ENCODE measurements around the gene CPNE1.

CPNE1 gene

DNA sequence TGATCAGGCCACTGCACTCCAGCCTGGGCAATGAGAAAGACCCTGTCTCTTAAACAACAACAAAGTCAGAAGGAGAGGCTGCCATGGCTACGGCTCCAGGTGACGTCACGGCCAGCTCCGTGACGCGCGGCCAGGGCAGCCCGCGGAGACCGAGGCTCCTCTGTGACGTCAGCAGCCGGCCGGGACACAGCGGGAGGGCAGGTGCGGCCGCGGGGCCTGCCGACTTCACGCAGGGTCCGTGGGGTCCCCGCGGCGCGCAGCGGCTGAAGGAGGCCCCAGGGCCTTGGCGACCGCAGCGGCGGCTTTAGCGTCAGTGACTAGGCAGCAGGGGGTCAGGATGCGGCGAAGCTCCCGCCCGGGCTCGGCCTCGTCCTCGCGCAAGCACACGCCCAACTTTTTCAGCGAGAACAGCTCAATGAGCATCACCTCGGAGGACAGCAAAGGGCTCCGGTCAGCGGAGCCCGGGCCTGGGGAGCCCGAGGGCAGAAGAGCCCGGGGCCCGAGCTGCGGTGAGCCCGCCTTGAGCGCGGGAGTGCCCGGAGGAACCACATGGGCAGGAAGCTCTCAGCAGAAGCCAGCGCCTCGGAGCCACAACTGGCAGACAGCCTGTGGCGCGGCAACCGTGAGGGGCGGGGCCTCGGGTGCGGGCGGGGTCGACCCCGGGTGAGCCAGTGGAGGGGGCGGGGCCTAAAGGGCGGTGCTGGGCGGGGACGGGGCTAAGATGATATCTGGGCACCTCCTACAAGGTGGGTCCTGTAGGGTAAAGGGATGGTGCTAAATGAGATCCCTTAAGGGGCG lies 48.8 kb downstream of the CPNE1 start, which contains the start of gene SPAG4:
Gene SPAG4 (plus strand): TSS at position 163 of the 798 bp plus-strand sequence. CDS start 175 bp downstream, at position 338.
- TF ChIP-seq POLR2A (IDR thresholded peaks at IDR 0.05; ENCODE audit: low read depth, low read length): peak; percentile 80
- DNase-seq (ENCODE audit: insufficient read length, low spot score): peak; percentile 94

DNA sequence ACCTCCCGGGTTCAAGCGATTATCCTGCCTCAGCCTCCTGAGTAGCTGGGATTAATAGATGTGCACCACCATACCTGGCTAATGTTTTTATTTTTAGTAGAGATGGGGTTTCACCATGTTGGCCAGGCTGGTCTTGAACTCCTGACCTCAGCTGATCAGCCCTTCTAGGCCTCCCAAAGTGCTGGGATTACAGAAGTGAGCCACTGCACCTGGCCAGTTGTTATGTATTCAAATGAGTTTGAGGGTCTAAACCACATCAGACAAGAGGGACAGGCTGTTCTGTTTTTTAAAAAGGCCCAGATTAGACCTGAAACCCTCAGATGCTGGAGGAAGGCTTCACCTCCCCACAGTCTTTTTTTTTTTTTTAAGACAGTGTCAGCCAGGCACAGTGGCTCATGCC lies 53.2 kb downstream of the CPNE1 start:
- DNase-seq (ENCODE audit: insufficient read length, low spot score) (no peak), FAIRE-seq (no peak)
- no peak for TF ChIP-seq POLR2A (IDR thresholded peaks at IDR 0.05; ENCODE audit: low read depth, low read length)

More for the DNA sequence above, 48.8 kb downstream of the CPNE1 start, which contains the start of gene SPAG4:
- no peak for FAIRE-seq

DNA sequence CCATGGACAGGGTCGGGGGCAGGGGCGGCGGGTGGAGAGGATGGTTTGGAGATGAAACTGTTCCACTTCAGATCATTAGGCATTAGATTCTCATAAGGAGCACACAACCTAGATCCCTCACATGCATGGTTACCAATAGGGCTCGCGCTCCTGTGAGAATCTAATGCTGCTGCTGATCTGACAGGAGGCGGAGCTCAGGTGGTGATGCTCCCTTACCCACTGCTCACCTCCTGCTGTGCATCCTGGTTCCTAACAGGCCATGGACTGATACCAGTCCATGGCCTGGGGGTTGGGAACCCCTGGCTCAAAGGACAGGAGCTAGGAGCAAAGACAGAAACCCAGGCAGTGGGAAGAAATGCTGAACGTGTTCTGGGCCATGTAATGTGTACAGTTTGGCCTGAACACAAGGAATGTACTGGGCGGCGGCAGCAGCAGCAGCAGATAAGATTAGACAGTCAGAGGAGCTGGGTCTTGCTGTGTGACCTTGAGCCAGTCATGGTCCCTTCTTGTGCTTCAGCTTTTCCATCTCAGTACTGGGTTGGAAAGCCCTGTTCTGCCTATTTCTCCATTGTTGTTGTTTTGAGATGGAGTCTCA lies 53.8 kb downstream of the CPNE1 start:
- FAIRE-seq (no peak), DNase-seq (ENCODE audit: insufficient read length, low spot score) (no peak)
- TF ChIP-seq POLR2A (IDR thresholded peaks at IDR 0.05; ENCODE audit: low read depth, low read length): no peak

DNA sequence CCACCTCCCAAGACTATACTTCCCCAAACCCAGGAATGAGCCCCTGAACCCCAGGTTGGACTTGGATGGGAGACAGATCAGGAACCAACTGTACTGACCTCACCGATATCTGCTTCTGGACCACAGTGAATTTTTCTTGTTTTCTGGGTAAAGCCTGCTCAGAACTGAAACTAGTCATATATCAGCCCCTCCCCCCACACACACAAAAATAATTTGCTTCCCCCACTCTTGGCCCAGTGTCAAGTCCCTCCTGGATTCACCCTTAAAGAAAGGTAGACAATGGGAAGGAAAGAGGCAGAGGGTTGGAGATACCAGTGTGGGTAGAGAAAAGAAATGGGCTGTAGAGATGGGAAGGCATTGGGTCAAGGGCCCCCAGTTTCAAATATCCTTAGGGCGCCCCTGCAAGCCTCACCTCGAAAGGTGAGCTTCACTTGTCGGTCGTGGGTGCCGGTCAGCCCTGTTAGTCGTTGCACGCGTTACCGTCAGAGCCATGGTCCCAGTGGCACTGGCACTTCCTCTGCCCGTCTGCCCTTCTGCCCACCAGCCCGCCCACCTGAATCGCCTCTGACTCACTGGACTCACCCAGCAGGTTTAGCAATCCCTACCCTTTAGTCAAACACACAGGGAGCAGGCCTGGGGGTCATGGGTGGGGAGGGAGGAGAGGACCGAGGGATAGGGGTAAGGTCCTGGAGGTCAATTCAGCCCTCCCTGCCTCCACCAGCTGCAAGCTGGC lies 57.5 kb downstream of the CPNE1 start:
- no peak for TF ChIP-seq POLR2A (IDR thresholded peaks at IDR 0.05; ENCODE audit: low read depth, low read length)
- no peak for FAIRE-seq
- no peak for DNase-seq (ENCODE audit: insufficient read length, low spot score)

DNA sequence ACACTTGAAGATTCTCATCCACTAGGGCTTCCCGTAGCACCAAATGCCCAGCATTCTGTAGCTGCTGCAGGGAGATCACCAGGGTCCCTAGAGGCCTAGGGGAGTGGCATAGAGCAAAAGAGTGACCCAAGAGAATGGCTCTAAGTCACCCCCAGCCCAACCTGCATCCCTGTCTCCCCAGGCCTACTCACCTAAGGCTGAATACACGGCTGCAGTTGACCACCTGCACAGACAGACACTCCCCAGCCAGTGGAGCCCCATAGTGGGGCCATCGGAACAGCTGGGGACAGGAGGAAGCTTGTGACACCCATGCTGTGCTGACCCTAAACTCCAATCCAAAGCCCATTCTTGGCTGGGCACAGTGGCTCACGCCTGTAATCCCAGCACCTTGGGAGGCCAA lies 58.6 kb downstream of the CPNE1 start:
- DNase-seq (ENCODE audit: insufficient read length, low spot score) (no peak), FAIRE-seq (no peak)
- TF ChIP-seq POLR2A (IDR thresholded peaks at IDR 0.05; ENCODE audit: low read depth, low read length): no peak

DNA sequence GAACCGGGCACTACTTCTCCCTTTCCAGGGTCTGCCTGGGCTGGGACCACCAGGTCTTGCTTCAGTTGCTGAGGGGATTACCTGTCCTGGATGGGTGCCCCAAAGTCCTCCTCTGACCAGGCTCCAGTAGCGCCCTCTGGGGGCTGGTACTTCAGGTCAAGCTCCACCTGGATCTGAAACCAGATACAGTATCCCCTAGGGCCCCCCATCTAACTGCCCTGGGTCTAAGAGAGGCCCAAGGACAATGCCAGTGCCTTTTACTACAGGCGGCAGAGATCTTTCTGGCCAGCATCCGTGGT lies 60.3 kb downstream of the CPNE1 start:
- TF ChIP-seq POLR2A (IDR thresholded peaks at IDR 0.05; ENCODE audit: low read depth, low read length): no peak
- FAIRE-seq: no peak
- DNase-seq (ENCODE audit: insufficient read length, low spot score): no peak

DNA sequence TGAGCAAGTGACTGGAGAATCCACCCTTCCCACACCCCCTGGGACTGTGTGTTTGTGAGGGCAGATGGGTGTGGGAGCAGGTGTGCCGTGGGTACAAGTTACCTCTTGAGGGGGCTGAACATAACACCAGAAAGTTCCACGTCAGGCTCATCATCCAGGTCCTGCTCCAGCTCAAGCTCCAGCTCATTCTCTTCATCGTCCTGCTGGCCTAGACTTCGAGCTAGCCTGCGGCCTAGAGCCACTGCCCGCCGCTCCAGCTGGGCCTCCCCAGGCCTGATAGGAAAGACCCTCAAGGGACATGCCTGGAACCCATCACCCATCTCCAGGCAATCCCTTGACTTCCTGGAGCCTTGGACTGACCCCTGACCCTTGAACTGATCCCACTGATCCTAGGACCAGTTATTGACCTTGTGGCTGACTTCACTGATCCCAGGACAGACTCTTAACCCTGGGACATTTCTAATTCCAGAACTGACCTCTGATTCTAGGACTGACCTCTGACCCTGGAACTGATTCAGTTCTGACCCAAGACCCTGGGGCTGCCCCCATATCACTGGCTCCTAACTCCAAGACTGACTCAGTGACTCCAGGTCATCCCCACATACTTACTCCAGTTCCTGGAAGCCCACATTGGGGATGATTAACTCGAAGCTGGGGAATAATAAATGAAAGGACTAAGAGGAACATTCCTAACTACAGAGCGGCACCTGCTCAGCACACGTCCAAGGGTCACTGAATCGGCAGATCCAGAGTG lies 60.8 kb downstream of the CPNE1 start:
- DNase-seq (ENCODE audit: insufficient read length, low spot score): no peak
- TF ChIP-seq POLR2A (IDR thresholded peaks at IDR 0.05; ENCODE audit: low read depth, low read length): no peak
- no peak for FAIRE-seq

DNA sequence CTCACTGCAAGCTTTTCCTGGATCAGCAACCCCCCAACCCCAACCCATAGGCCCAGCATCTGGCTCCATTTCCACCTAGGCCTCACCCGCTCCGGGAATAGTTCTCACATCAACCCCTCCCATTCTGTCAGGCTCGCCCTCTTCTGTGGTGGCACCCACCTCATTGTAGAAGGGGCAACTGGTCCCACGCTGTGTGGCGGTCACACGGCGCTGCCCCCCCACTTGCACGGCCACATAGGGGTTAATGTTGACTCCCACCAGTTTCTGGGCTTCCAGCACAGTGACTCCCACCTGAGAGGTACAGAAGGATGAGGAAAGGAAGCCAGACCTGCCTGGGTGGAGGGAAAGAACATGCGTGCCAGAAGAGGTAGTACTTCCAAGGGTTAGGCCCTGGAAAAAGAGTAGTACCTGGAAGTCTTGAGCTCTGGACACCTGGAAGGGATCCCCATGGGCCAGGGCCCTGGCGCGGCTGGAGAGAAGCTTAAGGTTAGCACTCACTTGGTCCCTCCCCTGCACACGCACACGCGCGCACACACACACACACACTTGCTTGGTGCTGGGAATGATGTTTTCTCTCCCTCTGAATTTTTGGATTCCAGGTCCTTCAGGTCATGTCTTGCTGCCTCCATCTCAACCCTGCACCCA lies 61.7 kb downstream of the CPNE1 start:
- DNase-seq (ENCODE audit: insufficient read length, low spot score): no peak
- TF ChIP-seq POLR2A (IDR thresholded peaks at IDR 0.05; ENCODE audit: low read depth, low read length): no peak
- no peak for FAIRE-seq

DNA sequence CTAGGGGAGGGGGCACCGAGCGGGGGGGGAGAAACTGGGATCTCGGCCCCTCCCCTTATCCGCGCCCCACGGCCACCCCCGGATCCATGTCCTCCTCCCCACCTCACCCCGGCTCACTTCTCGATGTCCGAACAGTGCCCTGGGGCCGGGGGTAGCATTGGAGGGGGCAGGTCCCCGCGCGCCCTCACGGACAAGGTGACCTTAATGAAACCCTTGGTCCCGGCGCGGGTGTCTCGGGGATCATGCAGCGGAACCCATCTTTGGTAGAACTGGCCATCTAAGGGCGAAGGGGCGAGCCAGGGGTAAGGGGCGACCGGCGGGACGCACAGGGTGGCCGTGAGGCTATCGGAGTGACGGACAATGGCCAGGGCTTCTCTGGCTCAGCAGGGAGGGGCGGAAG lies 62.7 kb downstream of the CPNE1 start:
- DNase-seq (ENCODE audit: insufficient read length, low spot score) (no peak), FAIRE-seq (no peak)
- no peak for TF ChIP-seq POLR2A (IDR thresholded peaks at IDR 0.05; ENCODE audit: low read depth, low read length)

DNA sequence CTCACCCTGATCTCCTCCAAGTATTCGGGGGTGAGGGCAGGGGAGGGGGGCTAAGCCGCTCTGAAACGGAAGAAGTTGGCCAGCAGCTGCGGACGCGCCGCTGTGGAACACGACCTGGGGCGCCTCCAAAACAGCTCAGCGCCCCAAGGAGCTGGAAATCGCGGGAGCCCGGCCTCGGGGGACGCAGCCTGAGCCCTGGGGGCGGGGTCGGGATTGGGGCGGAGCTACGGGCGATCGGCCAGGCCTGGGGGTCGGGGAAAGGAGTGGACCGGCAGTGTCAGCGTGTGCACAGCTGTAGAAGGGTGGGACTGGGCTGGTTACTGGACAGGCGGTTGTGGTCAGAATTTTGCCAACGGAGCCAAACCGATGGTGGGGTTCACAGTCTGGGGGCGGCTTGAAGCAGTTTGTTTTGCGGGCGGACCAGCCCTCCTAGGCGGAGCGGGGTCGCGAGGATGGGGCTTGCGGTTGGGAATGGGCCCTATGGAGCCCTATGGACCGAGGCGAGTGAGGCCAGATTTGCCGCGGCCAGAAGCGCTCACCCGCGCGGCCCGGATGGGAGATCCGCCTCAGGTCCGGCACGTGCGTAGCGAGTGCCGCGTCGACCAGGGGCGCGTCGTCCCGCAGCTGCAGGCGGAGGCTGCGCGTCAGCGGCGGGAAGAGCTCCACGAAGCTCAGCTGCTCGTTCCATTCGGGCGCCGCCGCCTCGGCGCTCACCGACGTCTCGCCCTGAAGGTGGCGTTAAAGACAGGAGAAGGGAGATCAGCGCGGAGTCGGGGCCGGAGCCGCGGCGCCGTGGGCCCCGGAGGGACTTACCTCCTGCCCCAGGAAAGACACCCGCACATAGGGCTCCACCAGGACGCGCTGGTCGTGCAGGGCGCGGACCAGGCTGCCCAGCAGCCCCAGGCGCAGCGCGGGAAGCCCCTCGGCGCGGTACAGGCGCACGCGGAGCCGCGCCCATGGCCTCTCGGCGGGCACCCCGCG lies 63.4 kb downstream of the CPNE1 start:
- TF ChIP-seq POLR2A (IDR thresholded peaks at IDR 0.05; ENCODE audit: low read depth, low read length): no peak
- FAIRE-seq (no peak), DNase-seq (ENCODE audit: insufficient read length, low spot score) (no peak)

DNA sequence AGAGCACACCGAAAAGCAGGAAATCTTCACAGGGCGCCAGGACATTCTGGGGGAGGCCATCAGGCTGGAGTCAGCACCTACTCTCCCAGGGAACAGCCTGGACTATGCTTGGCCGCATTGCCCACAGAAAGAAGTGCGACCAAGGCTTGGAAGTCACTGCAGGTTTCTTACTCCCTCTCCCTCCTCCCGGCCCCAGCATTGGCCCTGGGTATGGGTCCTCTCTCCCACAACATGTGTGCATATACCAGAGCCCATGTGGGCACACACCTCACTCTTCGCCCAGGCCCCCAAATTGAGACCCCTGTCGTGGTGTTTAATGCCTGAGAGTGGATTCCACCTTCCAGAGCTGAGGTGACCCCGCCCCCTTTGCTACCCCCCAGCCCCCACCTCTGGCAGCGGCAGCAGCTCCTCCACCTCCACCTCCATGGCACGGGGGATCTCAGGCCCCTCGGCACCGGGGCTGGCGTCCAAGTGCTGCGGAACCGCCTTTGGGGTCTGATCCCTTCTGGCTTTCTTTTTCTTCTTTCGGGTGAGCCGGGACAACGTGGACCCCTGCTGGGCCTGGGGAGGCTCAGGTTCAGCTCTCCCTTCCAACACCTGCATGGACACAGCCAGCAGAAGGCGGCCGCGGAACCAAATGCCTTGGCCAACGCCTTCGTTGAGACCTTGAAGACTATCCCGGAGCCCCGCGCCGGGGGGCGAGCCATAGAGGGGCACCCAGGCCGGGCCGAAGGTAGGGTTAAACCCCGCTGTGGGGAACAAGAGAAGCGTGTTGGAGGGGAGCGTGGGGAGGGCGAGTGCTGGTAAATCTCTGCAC lies 64.3 kb downstream of the CPNE1 start:
- no peak for TF ChIP-seq POLR2A (IDR thresholded peaks at IDR 0.05; ENCODE audit: low read depth, low read length)
- FAIRE-seq: no peak
- DNase-seq (ENCODE audit: insufficient read length, low spot score): no peak

DNA sequence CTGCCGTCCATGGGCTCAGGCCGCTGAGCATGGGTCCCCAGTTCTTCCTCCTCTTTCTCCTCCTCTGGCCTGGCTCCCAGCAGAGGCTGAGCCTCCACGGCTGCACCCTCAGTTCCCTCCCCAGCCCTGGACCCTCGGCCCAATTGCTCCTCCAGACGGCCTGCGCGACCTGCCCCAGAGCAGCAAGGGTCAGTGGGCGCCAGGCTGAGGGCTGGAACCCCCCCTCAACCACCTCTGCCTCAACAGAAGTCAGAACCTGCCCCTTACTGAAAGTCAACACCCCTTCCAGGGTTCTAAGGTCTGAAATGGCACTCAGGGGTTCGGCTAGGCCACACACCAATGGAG lies 65.0 kb downstream of the CPNE1 start:
- DNase-seq (ENCODE audit: insufficient read length, low spot score) (no peak), FAIRE-seq (no peak)
- TF ChIP-seq POLR2A (IDR thresholded peaks at IDR 0.05; ENCODE audit: low read depth, low read length): no peak
